Skeletal muscle satellite cell (primary cell): ENCODE measurements around the gene SEC11A.

Source experiments
- H3K27me3 ChIP-seq: 2 replicates; pipeline ENCODE4 v1.7.0; 2013; ENCODE audit warnings: low read length; ENCODE audit not compliant: control insufficient read depth, insufficient read depth
- H3K36me3 ChIP-seq: 2 replicates; pipeline ENCODE4 v1.7.0; 2013; ENCODE audit warnings: mild to moderate bottlenecking, control low read depth, low read length; ENCODE audit not compliant: insufficient read depth
- H3K4me1 ChIP-seq: 2 replicates; pipeline ENCODE4 v1.7.0; 2013; ENCODE audit warnings: low read length; ENCODE audit not compliant: control insufficient read depth, insufficient read depth
- H3K4me2 ChIP-seq: 2 replicates; pipeline ENCODE4 v1.7.0; 2013; ENCODE audit warnings: mild to moderate bottlenecking, low read length
- H3K4me3 ChIP-seq: 2 replicates; pipeline ENCODE4 v1.7.0; 2013; ENCODE audit warnings: low read length
- H3K9ac ChIP-seq: 2 replicates; pipeline ENCODE4 v1.7.0; 2013; ENCODE audit warnings: mild to moderate bottlenecking, low read depth, low read length, moderate library complexity
- H3K9me3 ChIP-seq: replicated peaks from 2 replicates; pipeline ENCODE4 v1.7.0; 2013; ENCODE audit warnings: mild to moderate bottlenecking, control low read depth, low read length

The SEC11A gene

GRCh38 chr15:84669726-84670125, 46.2 kb downstream of the SEC11A start:
- Histone ChIP-seq H3K36me3 (peaks cover 45% of the 10 kb centered on the region), H3K4me3 (no peak overlapping the region), H3K9ac (no peak overlapping the region), H3K9me3 (no peaks in the 10 kb centered on the region), H3K4me2 (no peak overlapping the region), H3K27me3 (no peaks in the 10 kb centered on the region), H3K4me1 (peaks cover 29% of the 10 kb centered on the region)

DNA sequence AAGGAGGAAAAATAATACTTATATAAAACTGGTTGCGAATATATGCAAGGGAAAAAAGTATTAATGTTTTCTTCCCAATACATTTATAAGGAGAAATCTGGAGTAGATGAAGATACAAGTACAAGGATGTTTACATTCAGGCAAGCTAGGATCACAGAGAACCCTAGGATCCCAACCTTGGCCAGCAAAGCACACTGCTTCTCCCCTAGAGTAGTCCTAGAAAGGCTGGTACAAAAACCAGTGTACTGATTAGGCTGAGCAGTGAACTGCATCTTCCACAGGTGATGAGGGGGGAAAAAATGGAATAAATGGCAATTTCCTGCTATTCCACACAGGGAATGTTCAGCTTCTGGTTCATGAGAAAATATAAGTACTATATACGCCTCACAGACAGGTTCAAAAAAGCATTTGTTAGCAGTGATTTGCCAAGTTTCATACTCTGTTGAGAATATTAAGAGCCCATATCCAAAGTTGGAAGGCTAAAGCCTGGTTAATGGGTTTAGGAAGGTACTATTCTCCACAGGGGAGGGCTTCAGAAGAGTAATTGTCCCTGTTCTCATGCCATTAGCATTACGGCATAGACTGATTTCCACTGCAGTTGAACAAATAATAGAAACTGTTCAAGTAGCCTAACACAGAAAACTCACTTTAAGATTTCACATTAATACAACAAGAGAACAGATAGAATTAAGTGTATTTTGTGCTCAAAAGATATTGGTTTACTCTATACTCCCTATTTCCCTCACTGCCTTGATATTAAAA, 47.5 kb downstream of the SEC11A start:
- no peak overlapping the region for H3K9ac ChIP-seq
- H3K9me3 ChIP-seq: no peaks in the 10 kb centered on the region
- H3K4me2 ChIP-seq: no peak overlapping the region
- H3K36me3 ChIP-seq: peaks cover 46% of the 10 kb centered on the region
- peaks cover 29% of the 10 kb centered on the region for H3K4me1 ChIP-seq
- no peaks in the 10 kb centered on the region for H3K27me3 ChIP-seq
- H3K4me3 ChIP-seq: no peak overlapping the region

- H3K36me3 ChIP-seq: peaks cover 45% of the 10 kb centered on the region
- H3K9me3 ChIP-seq: no peaks in the 10 kb centered on the region
- H3K4me1 ChIP-seq: peaks cover 22% of the 10 kb centered on the region
- H3K4me3 ChIP-seq: no peak overlapping the region
- no peak overlapping the region for H3K4me2 ChIP-seq
- no peaks in the 10 kb centered on the region for H3K27me3 ChIP-seq
- no peak overlapping the region for H3K9ac ChIP-seq
Observed at GRCh38 chr15:84666373-84666772, 49.6 kb downstream of the SEC11A start.

- no peaks in the 10 kb centered on the region for H3K9me3 ChIP-seq
- peaks cover 11% of the 10 kb centered on the region for H3K4me1 ChIP-seq
- no peak overlapping the region for H3K4me2 ChIP-seq
- no peak overlapping the region for H3K9ac ChIP-seq
- no peak overlapping the region for H3K4me3 ChIP-seq
- no peaks in the 10 kb centered on the region for H3K27me3 ChIP-seq
- peaks cover 14% of the 10 kb centered on the region for H3K36me3 ChIP-seq
Observed at GRCh38 chr15:84661001-84661400, 54.9 kb downstream of the SEC11A start.

DNA sequence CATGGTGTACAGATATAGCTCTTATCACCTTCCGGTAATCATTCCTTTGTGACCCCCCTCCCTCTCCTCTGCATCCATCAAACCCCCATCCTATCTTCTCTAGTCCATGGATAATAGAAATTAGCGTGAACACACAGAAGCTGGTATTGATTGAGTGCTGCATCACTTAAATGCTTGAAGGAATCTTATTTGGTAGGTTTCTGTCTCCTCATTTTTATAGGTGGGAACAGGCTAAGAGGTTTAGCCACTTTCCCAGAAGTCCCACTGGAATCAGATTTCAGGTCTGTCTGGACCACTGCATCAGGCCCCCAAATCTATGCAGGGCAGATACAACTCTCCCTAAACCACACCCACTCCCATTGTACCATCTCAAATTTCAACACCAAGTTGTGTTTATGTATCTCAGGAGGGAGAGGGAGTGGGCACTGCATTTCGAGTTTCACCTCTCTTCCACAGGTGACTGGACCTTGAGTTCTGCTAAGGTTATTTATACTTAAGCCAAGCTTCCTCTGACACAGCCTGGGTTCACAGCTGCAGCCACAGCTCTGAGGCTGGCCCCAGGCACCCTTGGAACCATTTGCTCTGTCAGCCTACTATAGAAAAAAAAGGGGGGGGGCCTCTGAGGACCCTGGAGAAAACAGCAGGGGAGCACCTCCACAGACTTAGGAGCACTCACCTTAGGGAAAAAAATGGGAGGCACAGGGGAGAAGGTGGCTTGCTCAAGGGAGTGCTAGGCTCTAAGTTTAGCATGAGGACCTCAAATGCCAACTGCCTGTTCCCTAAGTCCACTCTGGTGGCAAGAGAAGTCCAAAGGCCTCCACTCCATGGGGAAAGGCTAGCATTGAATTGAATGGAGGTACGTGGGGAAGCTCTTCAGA, 55.8 kb downstream of the SEC11A start:
- no peak overlapping the region for H3K4me2 ChIP-seq
- no peak overlapping the region for H3K9ac ChIP-seq
- H3K4me3 ChIP-seq: no peak overlapping the region
- H3K27me3 ChIP-seq: no peaks in the 10 kb centered on the region
- peaks cover 13% of the 10 kb centered on the region for H3K4me1 ChIP-seq
- peaks cover 6% of the 10 kb centered on the region for H3K36me3 ChIP-seq
- H3K9me3 ChIP-seq: no peaks in the 10 kb centered on the region

DNA sequence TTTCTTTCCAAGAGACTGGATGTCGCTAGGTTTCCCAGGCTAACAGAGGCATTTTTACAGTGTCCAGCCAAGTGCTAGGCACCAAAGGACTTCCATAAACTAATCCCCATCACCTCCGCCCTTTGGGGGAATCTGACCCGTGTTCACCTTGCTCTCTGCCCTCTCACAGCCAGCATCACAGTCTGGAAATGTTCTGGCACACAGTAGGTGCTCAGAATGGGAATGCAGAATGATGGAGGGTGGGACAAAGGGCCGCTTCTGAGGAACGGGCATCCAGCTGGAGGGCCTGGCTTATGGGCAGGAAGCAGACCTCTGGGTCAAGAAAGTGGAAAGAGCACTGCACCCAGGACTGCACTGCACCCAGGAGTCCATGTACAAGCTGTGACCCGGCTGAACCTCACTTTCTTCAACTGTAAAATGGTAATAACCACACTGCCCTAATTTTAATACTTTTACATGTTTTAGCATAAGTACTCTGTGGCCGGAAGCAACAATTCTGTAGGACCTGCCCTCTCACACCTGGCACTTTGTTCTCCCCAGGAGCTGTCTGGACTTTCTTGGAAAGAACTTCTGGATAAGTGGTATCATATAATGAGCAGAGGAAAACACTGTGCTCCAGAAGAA, 57.0 kb downstream of the SEC11A start:
- Histone ChIP-seq H3K36me3 (no peaks in the 10 kb centered on the region), H3K4me3 (peak overlapping the region; percentile 69), H3K4me2 (peak overlapping the region; percentile 76), H3K9ac (peak overlapping the region; percentile 71), H3K4me1 (peaks cover 17% of the 10 kb centered on the region), H3K9me3 (no peaks in the 10 kb centered on the region), H3K27me3 (no peaks in the 10 kb centered on the region)

DNA sequence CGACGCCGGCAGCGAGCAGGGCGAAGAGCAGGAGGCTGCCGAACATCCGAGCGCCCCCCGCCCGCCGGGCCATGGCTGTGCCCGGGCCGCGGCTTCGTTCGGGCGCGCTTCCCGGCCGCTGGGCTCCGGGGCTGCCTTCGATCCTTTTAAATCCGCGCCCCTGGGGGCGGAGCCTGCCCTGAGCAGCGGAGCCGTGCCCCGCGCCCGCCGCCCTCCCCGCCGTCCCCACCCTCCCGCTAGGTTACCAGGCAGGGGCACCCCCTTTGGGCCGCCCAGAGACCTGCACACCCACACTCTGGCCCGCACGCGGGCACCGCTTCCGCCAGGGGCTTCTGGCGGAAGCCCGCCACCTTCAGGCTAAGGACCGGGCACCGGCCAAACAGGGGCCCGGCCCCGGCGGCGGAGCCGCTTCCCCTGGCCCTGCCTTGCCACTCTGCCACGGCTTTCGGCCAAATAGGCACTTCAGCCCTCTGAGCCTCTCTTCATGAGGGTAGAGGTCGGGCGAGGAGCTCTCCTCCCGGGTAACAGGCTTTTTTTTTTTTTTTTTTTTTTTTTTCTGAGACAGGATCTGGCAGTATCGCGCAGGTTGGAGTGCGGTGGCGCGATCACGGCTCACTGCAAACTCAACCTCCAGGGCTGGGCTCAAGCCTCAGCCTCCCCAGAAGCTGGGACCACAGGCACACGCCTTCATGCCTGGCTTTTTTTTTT, 57.7 kb downstream of the SEC11A start, which contains the start of gene NMB:
NMB (minus strand) TSS at position 120 of the 708 bp plus-strand sequence; CDS start at position 73, 47 bp downstream.
- H3K4me3 ChIP-seq: peak within 1 kb of the TSS; percentile 69
- no peaks in the 10 kb centered on the region for H3K36me3 ChIP-seq
- H3K9ac ChIP-seq: peak within 1 kb of the TSS; percentile 71
- H3K4me1 ChIP-seq: peaks cover 21% of the 10 kb centered on the region
- no peaks in the 10 kb centered on the region for H3K27me3 ChIP-seq
- H3K9me3 ChIP-seq: no peaks in the 10 kb centered on the region
- peak within 1 kb of the TSS; percentile 76 for H3K4me2 ChIP-seq

DNA sequence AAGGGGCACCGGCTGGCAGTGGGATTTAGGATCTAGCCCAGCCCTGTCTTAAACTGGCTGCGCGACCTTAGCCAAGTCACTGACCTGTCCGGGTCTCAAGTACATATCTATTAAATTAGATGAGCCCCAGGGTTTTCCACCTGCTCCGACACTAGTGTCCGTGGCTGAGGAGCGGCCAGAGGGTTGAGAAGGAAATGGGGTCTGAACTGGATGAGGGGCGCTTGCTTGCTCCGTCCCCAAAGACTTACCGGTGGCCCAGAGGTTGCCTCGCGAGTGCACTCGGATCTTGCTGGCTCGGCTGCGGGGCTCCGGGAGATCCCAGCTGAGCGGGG, 58.2 kb downstream of the SEC11A start:
- H3K36me3 ChIP-seq: no peaks in the 10 kb centered on the region
- peak overlapping the region; percentile 71 for H3K9ac ChIP-seq
- H3K4me3 ChIP-seq: peak overlapping the region; percentile 69
- peak overlapping the region; percentile 76 for H3K4me2 ChIP-seq
- H3K4me1 ChIP-seq: peaks cover 25% of the 10 kb centered on the region
- no peaks in the 10 kb centered on the region for H3K27me3 ChIP-seq
- H3K9me3 ChIP-seq: no peaks in the 10 kb centered on the region

GRCh38 chr15:84656972-84657371, 59.0 kb downstream of the SEC11A start:
- peak overlapping the region; percentile 76 for H3K4me2 ChIP-seq
- H3K9me3 ChIP-seq: no peaks in the 10 kb centered on the region
- peaks cover 7% of the 10 kb centered on the region for H3K36me3 ChIP-seq
- H3K4me3 ChIP-seq: no peak overlapping the region
- no peak overlapping the region for H3K9ac ChIP-seq
- H3K27me3 ChIP-seq: no peaks in the 10 kb centered on the region
- H3K4me1 ChIP-seq: peaks cover 25% of the 10 kb centered on the region

DNA sequence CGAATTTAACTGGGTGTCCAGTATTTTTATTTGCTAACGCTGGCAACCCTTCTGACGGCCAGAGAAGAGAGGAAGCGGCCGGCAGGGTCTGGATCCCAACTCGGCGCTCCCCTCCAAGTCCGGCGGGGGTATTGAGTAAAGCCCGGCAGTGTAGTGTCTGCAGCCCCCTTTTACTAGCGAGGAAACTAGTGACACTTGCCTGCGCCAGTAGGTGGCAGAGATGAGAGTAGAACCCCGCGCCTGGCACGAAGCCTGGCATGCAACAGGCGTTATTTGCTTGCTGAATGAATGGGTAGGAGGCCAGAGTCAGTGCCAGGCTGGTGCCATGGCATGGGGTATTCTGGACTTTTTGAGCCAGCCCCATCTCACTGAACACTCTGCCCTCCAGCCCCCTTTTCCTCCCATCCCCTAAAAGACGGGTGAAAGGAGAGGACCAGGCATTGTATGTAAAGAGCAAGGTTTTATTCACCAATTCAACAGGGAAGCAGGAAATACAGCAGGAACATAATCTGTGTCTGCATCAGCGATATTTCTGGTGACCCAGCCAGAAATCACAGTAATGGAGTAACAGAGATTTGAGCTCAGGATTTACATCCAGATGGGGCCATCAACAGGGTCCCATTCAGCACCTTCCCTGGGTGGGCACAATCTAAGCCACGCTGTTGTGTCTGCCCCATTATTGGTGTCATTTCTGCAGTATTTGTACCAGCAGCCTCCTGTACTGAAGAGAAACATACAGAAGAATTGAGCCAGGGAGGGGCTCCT, 61.1 kb downstream of the SEC11A start:
- peak overlapping the region; percentile 87 for H3K4me3 ChIP-seq
- peak overlapping the region; percentile 91 for H3K9ac ChIP-seq
- peaks cover 17% of the 10 kb centered on the region for H3K36me3 ChIP-seq
- peak overlapping the region; percentile 98 for H3K4me2 ChIP-seq
- H3K4me1 ChIP-seq: peaks cover 31% of the 10 kb centered on the region
- no peaks in the 10 kb centered on the region for H3K27me3 ChIP-seq
- H3K9me3 ChIP-seq: no peaks in the 10 kb centered on the region
